OCI-M2 (cell line): Measurements from ENCODE around the gene ELOF1.
A peak's percentile ranks its signal among the peaks of the same experiment; 100 is the strongest.

Source experiments
- DNase-seq: peaks from one replicate; lab custom pipeline; 2025; ENCODE audit not compliant: unreplicated experiment; lab: John Stamatoyannopoulos, UW

The ELOF1 gene

GRCh38 chr19:11535792-11536595, 23.0 kb downstream of the ELOF1 start:
- DNase-seq: peak; percentile 96

- no peak for DNase-seq
Measured at GRCh38 chr19:11534948-11535347, 24.1 kb downstream of the ELOF1 start.

GRCh38 chr19:11534538-11534937, 24.5 kb downstream of the ELOF1 start:
- no peak for DNase-seq

GRCh38 chr19:11530432-11530831, 28.6 kb downstream of the ELOF1 start:
- DNase-seq: no peak

- DNase-seq: peak; percentile 100
Measured at GRCh38 chr19:11528551-11529341, 30.3 kb downstream of the ELOF1 start, which contains the start of gene ECSIT. Gene ECSIT, minus strand, starts transcription at chr19:11529134. Its CDS starts 9,964 bp downstream, at chr19:11519170.

GRCh38 chr19:11519138-11519537, 39.9 kb downstream of the ELOF1 start:
- no peak for DNase-seq

- DNase-seq: no peak
Measured at GRCh38 chr19:11513946-11514345, 45.1 kb downstream of the ELOF1 start.

- no peak for DNase-seq
Measured at GRCh38 chr19:11510444-11510843, 48.6 kb downstream of the ELOF1 start.

- DNase-seq: no peak
Measured at GRCh38 chr19:11507370-11508078, 51.5 kb downstream of the ELOF1 start.

- no peak for DNase-seq
Measured at GRCh38 chr19:11506967-11507366, 52.1 kb downstream of the ELOF1 start.

- DNase-seq: no peak
Measured at GRCh38 chr19:11506101-11506555, 52.9 kb downstream of the ELOF1 start.

- peak; percentile 99 for DNase-seq
Measured at GRCh38 chr19:11505504-11506100, 53.4 kb downstream of the ELOF1 start, which contains the start of gene ZNF653. Gene ZNF653, minus strand, starts transcription at chr19:11505839. Its CDS starts 53 bp downstream, at chr19:11505786.

GRCh38 chr19:11505032-11505503, 54.0 kb downstream of the ELOF1 start:
- peak; percentile 99 for DNase-seq

GRCh38 chr19:11504502-11505031, 54.5 kb downstream of the ELOF1 start:
- DNase-seq: no peak
